C4-2B (cell line): ENCODE data around the gene WWOX.

Experiments
- H3K27ac ChIP-seq: fragments of 450-650 bp; 2 replicates; pipeline ENCODE4 v1.5.1; 2017
- ZFX ChIP-seq: fragments of 450-650 bp; IDR thresholded peaks from 2 replicates; pipeline ENCODE4 v1.6.1; 2017
- TF ChIP-seq, protein P1 (sequence below): fragments of 450-650 bp; conservative IDR thresholded peaks from 2 replicates; pipeline ENCODE4 v1.5.1; 2017; ENCODE audit warnings: mild to moderate bottlenecking

The WWOX gene

DNA sequence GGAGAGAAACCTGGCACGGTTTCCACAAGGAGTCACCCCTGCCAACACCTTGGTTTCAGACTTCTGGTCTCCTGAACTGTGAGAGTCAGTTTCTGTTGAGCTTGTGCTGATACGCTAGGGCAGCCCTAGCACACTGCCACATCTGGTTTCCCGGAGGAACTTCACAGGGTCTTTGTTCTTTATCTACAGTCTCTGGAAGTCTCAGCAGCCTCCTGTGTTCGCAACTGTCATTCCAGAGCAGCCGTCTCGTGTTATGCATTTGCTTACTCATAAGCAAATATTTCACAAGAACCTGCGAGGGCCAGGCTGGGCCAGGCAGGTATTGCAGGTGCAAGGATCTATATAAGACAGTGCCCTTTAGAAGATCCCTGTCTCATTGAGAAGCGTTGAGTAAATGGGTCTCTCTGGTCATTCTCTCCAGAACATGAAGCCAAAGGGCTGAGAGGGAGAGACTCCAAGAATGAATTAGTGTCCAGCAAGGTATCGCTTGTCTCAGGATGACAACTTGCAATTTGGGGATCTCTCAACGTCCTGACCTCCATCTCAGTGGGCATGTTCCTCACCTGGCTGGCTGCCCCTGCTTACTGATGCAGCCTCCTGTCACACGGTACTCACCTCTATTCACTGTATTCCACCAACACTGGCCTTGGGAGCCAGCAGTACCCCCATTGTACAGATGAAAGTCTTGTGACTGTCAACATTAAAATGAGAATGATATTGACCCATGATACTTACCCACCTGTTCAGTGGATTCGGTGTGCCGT lies 141.2 kb downstream of the WWOX start:
- TF ChIP-seq, protein P1, sequence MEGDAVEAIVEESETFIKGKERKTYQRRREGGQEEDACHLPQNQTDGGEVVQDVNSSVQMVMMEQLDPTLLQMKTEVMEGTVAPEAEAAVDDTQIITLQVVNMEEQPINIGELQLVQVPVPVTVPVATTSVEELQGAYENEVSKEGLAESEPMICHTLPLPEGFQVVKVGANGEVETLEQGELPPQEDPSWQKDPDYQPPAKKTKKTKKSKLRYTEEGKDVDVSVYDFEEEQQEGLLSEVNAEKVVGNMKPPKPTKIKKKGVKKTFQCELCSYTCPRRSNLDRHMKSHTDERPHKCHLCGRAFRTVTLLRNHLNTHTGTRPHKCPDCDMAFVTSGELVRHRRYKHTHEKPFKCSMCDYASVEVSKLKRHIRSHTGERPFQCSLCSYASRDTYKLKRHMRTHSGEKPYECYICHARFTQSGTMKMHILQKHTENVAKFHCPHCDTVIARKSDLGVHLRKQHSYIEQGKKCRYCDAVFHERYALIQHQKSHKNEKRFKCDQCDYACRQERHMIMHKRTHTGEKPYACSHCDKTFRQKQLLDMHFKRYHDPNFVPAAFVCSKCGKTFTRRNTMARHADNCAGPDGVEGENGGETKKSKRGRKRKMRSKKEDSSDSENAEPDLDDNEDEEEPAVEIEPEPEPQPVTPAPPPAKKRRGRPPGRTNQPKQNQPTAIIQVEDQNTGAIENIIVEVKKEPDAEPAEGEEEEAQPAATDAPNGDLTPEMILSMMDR, result no peak
- TF ChIP-seq ZFX, result no peak
- H3K27ac ChIP-seq, result no peak overlapping the region

DNA sequence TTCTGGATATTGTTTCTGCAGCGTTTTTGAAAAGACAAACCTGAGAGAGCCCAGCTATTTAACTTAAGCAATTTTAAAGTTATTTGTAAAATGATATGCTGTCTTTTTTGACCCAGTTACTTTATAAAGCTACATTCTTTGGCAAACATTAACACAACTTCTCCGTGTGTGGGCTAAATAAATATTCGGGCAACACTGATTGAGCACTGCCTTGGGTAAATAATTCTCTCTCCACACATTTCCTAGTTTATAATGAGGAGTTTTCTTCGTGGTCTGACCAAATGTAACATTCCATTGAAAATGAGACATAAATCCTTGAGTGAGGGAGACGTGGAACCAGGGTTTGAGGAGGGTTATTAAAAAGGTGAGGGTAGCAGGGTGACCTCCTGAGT lies 142.8 kb downstream of the WWOX start:
- no peak overlapping the region for H3K27ac ChIP-seq
- TF ChIP-seq ZFX, result no peak
- TF ChIP-seq, protein P1, result no peak

DNA sequence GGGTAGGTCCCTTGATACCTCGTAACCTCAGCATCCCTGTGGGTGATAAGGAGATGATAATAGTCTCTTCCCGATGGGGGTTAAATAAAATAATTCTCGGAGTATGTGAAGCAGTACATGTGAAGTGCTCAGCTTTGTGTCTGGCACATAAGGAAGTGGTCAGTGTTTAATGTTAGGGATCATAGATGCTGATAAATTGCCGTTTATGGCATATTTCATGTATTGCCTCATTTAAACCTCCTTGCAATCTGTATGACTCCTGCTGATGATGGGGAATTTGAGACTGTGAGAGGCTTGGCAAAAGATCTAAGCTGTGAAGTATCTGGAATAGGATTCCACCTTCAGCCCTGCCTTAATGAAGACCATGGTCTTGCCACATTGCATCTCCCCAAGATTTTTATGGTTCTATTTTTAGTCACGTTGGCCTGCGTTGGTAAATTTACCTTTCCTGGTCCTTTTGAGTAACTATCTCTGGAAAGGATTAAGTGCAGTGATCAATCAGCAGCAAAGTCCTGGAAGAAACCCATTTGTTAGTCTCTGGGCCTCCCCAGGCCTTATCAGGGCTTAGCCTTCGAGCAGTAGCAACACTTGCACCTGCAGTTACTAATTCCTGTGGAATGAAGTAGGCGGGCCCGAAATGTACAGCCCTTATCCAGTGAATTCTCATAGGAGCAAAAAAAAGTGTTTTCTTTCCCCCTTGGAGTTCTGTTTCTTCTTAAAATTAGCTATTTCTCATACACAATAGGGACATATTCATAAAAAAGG lies 144.9 kb downstream of the WWOX start:
- no peak overlapping the region for H3K27ac ChIP-seq
- no peak for TF ChIP-seq ZFX
- TF ChIP-seq, protein P1, result no peak

DNA sequence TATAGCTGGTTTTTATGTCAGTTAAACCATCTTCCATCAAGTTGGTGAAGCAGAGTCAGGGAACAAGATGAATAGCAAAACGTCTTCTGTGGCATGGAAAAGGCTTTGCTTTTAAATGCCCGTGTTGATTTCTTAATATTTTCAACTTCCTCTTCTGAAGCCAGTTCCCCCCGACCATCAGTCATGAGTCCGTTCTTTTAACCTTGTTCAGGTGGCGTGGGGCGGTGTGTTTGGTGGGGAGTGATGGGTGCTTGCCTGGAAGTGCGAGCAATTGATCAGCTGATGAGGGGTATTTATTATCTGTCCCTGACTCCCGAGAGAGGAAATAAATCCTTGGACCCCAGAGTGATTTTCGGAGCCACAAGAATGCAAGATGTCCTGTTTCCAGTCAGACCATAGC lies 147.1 kb downstream of the WWOX start:
- no peak for TF ChIP-seq ZFX
- TF ChIP-seq, protein P1, result no peak
- no peak overlapping the region for H3K27ac ChIP-seq

DNA sequence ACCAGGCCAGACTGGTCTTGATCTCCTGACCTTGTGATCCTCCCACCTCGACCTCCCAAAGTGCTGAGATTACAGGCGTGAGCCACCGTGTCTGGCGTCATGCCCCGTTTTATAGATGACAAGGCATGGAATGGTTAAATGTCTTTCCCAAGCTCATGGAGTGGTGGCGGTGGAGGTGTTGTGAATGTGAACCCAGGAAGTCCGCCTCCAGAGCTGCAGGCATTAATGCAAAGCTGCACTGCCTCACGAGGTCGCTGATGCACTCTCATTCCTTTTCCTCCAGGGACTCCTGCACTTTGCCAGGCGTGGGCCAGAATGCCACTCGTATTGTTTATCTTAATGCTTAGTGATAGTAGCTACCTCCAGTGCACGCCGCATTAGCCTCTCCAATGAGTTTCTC lies 149.6 kb downstream of the WWOX start:
- H3K27ac ChIP-seq, result no peak overlapping the region
- TF ChIP-seq, protein P1, result no peak
- TF ChIP-seq ZFX, result no peak

DNA sequence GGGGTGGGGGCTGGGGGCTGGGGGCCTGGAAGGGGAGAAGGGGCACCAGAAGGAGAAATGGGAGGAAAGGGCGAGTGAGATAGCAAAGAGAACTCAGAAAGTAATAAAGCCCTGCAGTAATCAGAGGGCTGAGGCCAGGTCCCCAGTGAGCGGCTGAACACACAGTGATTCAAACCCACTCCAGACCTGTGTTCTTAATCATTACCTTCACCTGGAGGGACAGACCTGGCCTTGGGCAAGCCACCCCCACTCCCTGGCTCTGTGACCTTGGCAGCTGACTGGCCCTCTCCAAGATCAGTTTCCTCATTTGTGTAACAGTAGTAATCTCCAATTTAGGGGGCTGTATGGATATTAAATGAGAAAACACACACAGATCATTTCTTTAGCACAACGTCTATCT lies 150.4 kb downstream of the WWOX start:
- TF ChIP-seq ZFX, result no peak
- TF ChIP-seq, protein P1, result no peak
- no peak overlapping the region for H3K27ac ChIP-seq

DNA sequence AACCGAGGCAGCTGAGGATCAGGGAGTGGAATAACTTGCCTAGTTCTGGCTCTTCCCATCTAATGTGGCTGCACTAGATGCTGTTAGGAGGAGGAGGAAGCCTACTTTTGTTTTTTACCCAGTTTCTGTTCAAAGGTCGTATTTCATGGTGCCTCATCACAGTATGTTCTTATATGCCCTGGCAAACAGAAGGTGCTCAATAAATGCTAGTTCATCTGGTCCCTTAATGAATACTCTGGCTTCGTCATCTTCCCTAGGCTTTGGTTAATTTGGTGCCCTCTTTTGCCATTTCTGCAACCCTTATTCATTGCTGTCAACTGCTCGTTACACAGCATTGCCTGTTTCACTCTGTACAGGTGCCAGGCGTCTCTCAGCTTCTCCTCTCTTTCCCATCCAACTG lies 151.7 kb downstream of the WWOX start:
- H3K27ac ChIP-seq, result no peak overlapping the region
- TF ChIP-seq, protein P1, result no peak
- TF ChIP-seq ZFX, result no peak
